ENCODE measurements around the gene RALGAPB.
"Not testable (repeated sequence)": the region's sequence is repeated elsewhere in the genome, so short reads cannot be mapped to it uniquely, and the experiment has no call there.

Gene RALGAPB

DNA sequence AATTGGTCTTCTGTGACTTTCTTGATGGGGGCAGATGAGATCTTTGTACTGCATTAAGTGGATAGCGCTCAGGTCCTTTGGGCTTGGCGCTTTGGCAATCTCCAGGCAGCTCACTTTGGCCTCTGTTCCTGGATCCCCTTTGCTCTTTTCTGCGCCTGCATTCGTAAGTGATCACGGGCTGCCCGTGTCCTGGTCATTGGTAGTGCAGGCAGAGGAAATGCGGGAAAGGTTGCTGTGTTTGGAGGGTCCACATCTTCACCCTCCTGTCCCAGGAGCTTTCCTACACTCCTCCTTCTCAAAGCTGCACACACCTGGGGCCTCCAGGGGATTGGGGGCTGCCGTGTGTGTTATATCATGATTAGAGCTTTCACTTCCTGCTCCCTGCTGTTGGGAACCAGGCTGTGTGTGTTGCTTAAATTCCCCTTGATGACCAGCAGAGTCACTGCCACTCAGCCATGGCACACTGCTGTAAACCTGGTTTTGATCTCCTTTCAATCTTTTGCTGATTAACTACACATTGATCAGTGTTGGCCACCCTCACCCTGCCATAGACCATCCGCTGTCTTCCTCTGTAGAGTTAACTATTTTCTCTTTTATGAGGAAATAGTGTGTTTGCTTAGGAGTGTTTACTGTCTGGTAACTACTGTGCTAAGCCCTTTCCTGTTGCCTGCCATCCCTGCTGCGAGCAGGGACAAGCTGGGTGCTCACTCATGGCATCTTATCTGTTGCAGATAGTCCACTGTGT lies 24.5 kb upstream of the RALGAPB start:
- DNase-seq: no peak

- DNase-seq: no peak
Measured at GRCh38 chr20:38449046-38449445, 23.6 kb upstream of the RALGAPB start.

DNA sequence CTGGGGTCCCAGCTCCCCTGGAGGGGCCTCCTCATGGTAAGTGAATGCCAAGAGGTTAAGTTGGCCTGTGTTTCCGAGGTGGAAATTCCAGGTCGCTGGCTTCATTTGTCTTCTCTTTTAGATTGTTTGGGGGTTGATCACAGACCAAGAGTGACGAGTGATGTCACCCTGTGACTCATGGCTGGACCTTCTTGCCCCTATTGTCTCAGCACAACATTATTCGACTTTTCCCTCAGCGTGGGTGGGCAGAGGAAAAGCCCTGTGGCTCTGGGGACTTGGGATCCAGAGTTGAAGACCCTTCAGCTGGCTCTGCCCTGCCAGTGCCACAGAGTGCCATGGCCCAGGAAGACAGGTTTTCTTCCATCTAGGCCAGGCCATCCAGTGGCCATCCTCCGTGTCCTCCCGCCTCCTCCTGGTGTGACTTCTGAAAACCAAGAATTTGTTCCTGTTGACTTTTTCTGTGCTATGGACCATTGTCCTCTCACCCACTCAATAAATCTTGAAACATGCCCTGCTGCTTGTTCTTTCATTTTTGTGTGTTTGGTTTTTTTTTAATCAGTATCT lies 22.1 kb upstream of the RALGAPB start:
- DNase-seq: peak; percentile 31

- DNase-seq: peak; percentile 76
Measured at GRCh38 chr20:38452880-38453624, 19.6 kb upstream of the RALGAPB start.

GRCh38 chr20:38453941-38454340 lies 18.7 kb upstream of the RALGAPB start:
- no peak for DNase-seq

GRCh38 chr20:38454556-38455473 lies 17.8 kb upstream of the RALGAPB start:
- no peak for DNase-seq

GRCh38 chr20:38458314-38458713 lies 14.3 kb upstream of the RALGAPB start:
- no peak for DNase-seq

- peak; percentile 72 for DNase-seq
Measured at GRCh38 chr20:38460040-38460623, 12.5 kb upstream of the RALGAPB start.

DNA sequence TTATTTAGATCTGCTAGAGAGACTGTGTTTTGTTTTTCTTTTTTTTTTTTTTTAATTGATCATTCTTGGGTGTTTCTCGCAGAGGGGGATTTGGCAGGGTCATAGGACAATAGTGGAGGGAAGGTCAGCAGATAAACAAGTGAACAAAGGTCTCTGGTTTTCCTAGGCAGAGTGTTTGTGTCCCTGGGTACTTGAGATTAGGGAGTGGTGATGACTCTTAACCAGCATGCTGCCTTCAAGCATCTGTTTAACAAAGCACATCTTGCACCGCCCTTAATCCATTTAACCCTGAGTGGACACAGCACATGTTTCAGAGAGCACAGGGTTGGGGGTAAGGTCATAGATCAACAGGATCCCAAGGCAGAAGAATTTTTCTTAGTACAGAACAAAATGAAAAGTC lies 12.0 kb upstream of the RALGAPB start:
- not testable (repeated sequence) for DNase-seq

- DNase-seq: not testable (repeated sequence)
Measured at GRCh38 chr20:38461167-38461566, 11.5 kb upstream of the RALGAPB start.

DNA sequence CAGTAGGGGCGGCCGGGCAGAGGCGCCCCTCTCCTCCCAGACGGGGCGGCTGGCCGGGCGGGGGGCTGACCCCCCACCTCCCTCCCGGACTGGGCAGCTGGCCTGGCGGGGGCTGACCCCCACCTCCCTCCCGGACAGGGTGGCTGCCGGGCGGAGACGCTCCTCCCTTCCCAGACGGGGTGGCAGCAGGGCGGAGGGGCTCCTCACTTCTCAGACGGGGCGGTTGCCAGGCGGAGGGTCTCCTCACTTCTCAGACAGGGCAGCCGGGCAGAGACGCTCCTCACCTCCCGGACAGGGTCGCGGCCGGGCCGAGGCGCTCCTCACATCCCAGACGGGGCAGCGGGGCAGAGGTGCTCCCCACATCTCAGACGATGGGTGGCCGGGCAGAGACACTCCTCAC lies 11.1 kb upstream of the RALGAPB start:
- not testable (repeated sequence) for DNase-seq

- DNase-seq: no peak
Measured at GRCh38 chr20:38466171-38466570, 6.5 kb upstream of the RALGAPB start.

DNA sequence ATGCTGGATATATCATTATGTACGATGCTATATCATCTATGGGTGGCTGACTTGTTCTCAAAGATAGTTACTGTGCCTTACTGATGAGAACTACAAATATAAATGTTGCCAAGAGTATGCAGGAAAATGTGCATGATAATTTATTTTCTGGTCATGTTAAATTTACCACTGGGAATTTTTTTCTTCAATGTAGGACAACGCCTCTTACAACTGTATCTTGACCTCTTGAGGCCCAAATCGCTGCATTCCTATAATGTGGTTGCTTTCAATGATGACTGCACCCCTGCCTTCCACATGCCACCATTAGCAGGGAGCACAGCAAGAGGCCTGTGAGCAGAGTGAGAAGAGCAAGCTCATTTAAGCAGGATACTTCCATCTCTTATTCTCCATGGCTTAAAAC lies 5.7 kb upstream of the RALGAPB start:
- no peak for DNase-seq

DNA sequence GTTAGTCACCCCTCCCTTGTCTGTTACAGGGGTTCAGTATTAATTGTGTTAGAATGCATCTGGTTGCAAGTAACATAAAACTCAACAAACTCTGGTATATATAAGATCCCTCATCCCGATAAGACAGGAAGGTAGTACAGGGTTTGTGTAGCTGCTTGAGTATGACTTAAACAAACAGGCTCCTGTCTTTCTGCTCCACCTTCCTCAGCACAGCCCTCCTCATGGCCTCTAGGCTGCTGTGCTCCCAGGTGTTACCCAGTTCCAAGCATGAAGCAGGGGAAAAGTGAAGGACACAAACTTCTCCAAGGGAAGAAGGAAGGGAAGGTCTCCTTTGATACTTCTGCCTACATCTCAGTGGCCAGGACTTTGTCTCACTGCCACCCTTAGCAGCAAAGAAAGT lies 1.4 kb upstream of the RALGAPB start:
- DNase-seq: no peak

GRCh38 chr20:38471987-38472512 lies 593 bp upstream of the RALGAPB start:
- no peak for DNase-seq

DNA sequence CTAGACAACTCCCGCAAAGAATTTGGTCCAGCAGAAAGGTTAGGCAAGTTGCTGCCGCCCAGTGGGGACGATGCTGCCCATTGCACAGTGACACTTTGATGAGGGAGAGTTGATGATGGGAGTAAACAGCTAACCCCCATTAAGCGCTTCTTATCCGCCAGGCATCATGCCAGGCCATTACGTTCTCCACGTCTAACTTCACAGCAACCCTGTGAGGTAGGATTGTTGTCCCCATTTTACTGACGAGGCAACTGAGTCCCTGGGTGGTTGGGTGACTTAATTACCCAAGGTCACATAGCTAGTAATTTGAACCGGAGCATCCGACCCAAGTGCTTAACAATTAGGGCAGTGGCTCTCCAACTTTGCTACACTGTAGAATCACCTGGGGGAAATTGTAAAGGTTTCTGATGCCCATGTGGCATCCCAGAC lies 738 bp downstream of the RALGAPB start:
- DNase-seq: peak; percentile 28

- DNase-seq: no peak
Measured at GRCh38 chr20:38477747-38478146, 5.1 kb downstream of the RALGAPB start.

- no peak for DNase-seq
Measured at GRCh38 chr20:38479596-38479995, 7.0 kb downstream of the RALGAPB start.

GRCh38 chr20:38485041-38485440 lies 12.4 kb downstream of the RALGAPB start:
- no peak for DNase-seq

DNA sequence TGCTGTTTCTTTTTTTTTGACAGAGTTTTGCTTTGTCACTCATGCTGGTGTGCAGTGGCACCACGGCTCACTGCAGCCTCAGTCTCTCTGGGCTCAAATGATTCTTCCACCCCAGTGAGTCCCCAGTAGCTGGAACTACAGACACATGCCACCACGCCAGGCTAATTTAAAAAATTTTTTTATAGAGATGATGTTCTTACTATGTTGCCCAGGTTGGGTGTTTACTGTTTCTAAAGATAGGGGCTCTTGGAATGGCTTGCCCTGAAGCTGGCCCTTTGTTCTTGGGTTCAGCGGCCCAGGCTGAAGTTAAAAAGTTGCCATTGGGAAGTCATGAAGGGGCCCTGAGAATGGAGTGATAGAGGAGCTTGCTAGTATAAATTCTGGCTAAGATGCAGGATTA lies 16.5 kb downstream of the RALGAPB start:
- DNase-seq: no peak

GRCh38 chr20:38497246-38497935 lies 24.7 kb downstream of the RALGAPB start:
- DNase-seq: peak; percentile 32

DNA sequence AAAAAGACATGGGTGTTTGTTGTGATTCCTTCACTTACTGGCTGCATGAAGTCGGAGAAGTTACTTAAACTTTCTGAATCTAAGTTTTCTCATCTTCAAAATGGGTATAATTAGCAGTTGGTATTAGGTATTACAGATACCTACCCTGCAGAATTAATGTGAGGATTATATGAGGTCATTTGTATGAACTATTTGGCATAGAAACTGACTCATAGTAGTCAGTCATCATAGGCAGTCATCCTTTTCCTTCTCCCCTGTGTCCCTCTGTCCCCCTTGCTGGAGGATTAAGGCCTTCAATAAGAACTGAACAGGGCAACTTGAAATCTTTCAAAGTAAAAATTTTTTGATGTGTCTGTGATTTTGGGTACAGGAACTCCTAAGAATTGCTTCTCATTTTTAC lies 26.3 kb downstream of the RALGAPB start:
- peak; percentile 13 for DNase-seq
